Measurements from ENCODE around the gene UCN2. TPM values are rescaled to one million over a fixed set of nuclear protein-coding genes. Genes with fewer than 3 reads are reported as not detected.

Gene UCN2
- total and polyA plus RNA-seq, 9 of the 15 experiments (the other 6 are each of a cell fraction or from before 2014, with no cell fraction given) = 0.08 to 0.11 TPM; not detected in 7

DNA sequence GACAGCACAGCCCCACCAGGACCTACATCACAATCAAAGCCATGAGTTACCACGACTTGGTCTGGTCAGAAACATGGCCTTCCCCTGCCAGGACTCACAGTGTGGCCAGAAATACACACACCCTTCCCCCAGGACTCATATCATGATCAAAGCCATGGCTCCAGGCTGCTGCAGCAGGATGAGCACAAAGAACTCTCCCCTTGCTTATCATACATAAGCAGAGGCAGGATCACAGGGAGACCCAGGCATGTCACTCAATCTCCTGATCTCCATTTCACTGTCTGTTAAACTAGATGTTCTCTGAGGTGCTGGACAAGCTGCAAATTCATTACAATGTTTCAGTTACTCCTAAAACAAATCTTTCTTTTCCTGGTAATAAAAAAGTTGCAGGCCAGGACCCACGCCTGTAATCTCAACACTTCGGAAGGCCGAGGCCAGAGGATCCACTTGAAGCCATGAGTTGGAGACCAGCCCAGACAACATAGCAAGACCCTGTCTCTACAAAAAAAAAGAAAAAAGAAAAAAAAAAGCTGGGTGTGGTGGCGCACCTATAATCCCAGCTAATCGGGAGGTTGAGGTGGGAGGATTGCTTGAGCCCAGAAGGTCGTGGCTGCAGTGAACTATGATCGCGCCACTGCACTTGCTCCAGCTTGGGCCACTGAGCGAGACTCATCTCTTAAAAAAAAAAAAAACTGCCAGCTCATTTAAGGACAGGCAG lies 8.2 kb downstream of the UCN2 start (continued):
- TF ChIP-seq, protein P1, sequence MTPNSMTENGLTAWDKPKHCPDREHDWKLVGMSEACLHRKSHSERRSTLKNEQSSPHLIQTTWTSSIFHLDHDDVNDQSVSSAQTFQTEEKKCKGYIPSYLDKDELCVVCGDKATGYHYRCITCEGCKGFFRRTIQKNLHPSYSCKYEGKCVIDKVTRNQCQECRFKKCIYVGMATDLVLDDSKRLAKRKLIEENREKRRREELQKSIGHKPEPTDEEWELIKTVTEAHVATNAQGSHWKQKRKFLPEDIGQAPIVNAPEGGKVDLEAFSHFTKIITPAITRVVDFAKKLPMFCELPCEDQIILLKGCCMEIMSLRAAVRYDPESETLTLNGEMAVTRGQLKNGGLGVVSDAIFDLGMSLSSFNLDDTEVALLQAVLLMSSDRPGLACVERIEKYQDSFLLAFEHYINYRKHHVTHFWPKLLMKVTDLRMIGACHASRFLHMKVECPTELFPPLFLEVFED (CRISPR knock-in tag; conservative IDR thresholded peaks at IDR 0.05) = no peak
- TF ChIP-seq HCFC1 (IDR thresholded peaks at IDR 0.05; ENCODE audit: low read depth, low read length) (no peak), ASH1L (IDR thresholded peaks at IDR 0.05; ENCODE audit: borderline replicate concordance, low read depth, partially characterized antibody) (no peak), SAP30 (IDR thresholded peaks at IDR 0.05; ENCODE audit: borderline replicate concordance, insufficient read depth, low read depth, low read length, poor library complexity, severe bottlenecking) (no peak), ESRRA (IDR thresholded peaks at IDR 0.05; ENCODE audit: borderline replicate concordance, low read depth) (no peak), SMAD1 (IDR thresholded peaks at IDR 0.05; ENCODE audit: low read depth, low read length, partially characterized antibody) (no peak), TCFL5 (CRISPR knock-in tag; conservative IDR thresholded peaks at IDR 0.05) (no peak), PKNOX1 (IDR thresholded peaks at IDR 0.05) (peak; percentile 98), ZNF165 (CRISPR knock-in tag; IDR thresholded peaks at IDR 0.05; ENCODE audit: borderline replicate concordance) (no peak), RBM34 (IDR thresholded peaks at IDR 0.05; ENCODE audit: borderline replicate concordance, insufficient read depth, low read length) (no peak), RHOXF2B (CRISPR knock-in tag; conservative IDR thresholded peaks at IDR 0.05) (no peak), JUNB (CRISPR knock-in tag; conservative IDR thresholded peaks at IDR 0.05) (no peak), BCOR (IDR thresholded peaks at IDR 0.05) (no peak), MAFF (IDR thresholded peaks at IDR 0.05; ENCODE audit: low read length) (no peak), ILF3 (IDR thresholded peaks at IDR 0.05; ENCODE audit: borderline replicate concordance) (no peak), TOE1 (IDR thresholded peaks at IDR 0.05; ENCODE audit: borderline replicate concordance) (no peak), TOE1 (CRISPR knock-in tag; IDR thresholded peaks at IDR 0.05; ENCODE audit: borderline replicate concordance, low read depth) (no peak), MEF2D (tag; conservative IDR thresholded peaks at IDR 0.05; ENCODE audit: low read depth) (no peak), ZNF143 (CRISPR knock-in tag; IDR thresholded peaks at IDR 0.05) (no peak)
- TF ChIP-seq, protein P2, sequence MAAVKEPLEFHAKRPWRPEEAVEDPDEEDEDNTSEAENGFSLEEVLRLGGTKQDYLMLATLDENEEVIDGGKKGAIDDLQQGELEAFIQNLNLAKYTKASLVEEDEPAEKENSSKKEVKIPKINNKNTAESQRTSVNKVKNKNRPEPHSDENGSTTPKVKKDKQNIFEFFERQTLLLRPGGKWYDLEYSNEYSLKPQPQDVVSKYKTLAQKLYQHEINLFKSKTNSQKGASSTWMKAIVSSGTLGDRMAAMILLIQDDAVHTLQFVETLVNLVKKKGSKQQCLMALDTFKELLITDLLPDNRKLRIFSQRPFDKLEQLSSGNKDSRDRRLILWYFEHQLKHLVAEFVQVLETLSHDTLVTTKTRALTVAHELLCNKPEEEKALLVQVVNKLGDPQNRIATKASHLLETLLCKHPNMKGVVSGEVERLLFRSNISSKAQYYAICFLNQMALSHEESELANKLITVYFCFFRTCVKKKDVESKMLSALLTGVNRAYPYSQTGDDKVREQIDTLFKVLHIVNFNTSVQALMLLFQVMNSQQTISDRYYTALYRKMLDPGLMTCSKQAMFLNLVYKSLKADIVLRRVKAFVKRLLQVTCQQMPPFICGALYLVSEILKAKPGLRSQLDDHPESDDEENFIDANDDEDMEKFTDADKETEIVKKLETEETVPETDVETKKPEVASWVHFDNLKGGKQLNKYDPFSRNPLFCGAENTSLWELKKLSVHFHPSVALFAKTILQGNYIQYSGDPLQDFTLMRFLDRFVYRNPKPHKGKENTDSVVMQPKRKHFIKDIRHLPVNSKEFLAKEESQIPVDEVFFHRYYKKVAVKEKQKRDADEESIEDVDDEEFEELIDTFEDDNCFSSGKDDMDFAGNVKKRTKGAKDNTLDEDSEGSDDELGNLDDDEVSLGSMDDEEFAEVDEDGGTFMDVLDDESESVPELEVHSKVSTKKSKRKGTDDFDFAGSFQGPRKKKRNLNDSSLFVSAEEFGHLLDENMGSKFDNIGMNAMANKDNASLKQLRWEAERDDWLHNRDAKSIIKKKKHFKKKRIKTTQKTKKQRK (IDR thresholded peaks at IDR 0.05; ENCODE audit: borderline replicate concordance, low read depth, low read length) = no peak
- TF ChIP-seq, protein P3, sequence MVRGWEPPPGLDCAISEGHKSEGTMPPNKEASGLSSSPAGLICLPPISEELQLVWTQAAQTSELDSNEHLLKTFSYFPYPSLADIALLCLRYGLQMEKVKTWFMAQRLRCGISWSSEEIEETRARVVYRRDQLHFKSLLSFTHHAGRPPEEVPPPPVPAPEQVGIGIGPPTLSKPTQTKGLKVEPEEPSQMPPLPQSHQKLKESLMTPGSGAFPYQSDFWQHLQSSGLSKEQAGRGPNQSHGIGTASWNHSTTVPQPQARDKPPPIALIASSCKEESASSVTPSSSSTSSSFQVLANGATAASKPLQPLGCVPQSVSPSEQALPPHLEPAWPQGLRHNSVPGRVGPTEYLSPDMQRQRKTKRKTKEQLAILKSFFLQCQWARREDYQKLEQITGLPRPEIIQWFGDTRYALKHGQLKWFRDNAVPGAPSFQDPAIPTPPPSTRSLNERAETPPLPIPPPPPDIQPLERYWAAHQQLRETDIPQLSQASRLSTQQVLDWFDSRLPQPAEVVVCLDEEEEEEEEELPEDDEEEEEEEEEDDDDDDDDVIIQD (CRISPR knock-in tag; IDR thresholded peaks at IDR 0.05) = no peak

Measured in K562 (cell line).